ELF-1 (cell line): ENCODE results near the gene LAMTOR4.

Source experiments
- DNase-seq: peaks from one replicate; pipeline ENCODE4 v3.0.0-alpha.2; 2016; ENCODE audit warnings: low read depth, low spot score

The LAMTOR4 gene

GRCh38 chr7:100153708-100154535 lies 5.2 kb downstream of the LAMTOR4 start:
- DNase-seq = no peak

GRCh38 chr7:100154651-100155491 lies 6.2 kb downstream of the LAMTOR4 start:
- DNase-seq = no peak

- no peak for DNase-seq
Observed at GRCh38 chr7:100155553-100156317, 7.0 kb downstream of the LAMTOR4 start.

GRCh38 chr7:100156331-100157068 lies 7.8 kb downstream of the LAMTOR4 start:
- peak; percentile 50 for DNase-seq

GRCh38 chr7:100157069-100157333 lies 8.3 kb downstream of the LAMTOR4 start:
- DNase-seq = no peak

GRCh38 chr7:100157334-100158228 lies 8.9 kb downstream of the LAMTOR4 start:
- peak; percentile 80 for DNase-seq

- peak; percentile 93 for DNase-seq
Observed at GRCh38 chr7:100158229-100159098, 9.7 kb downstream of the LAMTOR4 start, which contains the start of gene TRAPPC14. Gene TRAPPC14 (minus strand): TSS chr7:100158723. CDS start chr7:100158499, 224 bp downstream.

- peak; percentile 37 for DNase-seq
Observed at GRCh38 chr7:100159099-100159623, 10.4 kb downstream of the LAMTOR4 start.

GRCh38 chr7:100160067-100160466 lies 11.3 kb downstream of the LAMTOR4 start:
- no peak for DNase-seq

GRCh38 chr7:100163006-100163531 lies 14.4 kb downstream of the LAMTOR4 start:
- DNase-seq = peak; percentile 77

- DNase-seq = no peak
Observed at GRCh38 chr7:100163871-100164270, 15.2 kb downstream of the LAMTOR4 start.

- no peak for DNase-seq
Observed at GRCh38 chr7:100166317-100166940, 17.7 kb downstream of the LAMTOR4 start.

GRCh38 chr7:100166970-100167911 lies 18.5 kb downstream of the LAMTOR4 start:
- DNase-seq = no peak

GRCh38 chr7:100167912-100168323 lies 19.2 kb downstream of the LAMTOR4 start:
- no peak for DNase-seq

- DNase-seq = no peak
Observed at GRCh38 chr7:100169147-100169850, 20.6 kb downstream of the LAMTOR4 start.

GRCh38 chr7:100170101-100170897 lies 21.6 kb downstream of the LAMTOR4 start:
- DNase-seq = no peak
